ENCODE results near the gene C1orf174.

C1orf174 gene

GRCh38 chr1:3940081-3940753 is 40.1 kb upstream of the C1orf174 start:
- no peak overlapping the region for H3K4me3 ChIP-seq (ENCODE audit: low read depth, low read length)
- H3K27me3 ChIP-seq (ENCODE audit: control insufficient read depth, insufficient read depth, low read length) = peaks cover 11% of the 10 kb centered on the region; the same call in 1 of the 2 replicates
- H3K4me1 ChIP-seq (ENCODE audit: control insufficient read depth, insufficient read depth, low read length) = no peaks in the 10 kb centered on the region
- no peak overlapping the region for H3K9ac ChIP-seq (ENCODE audit: low read length)
- H3K9me3 ChIP-seq (ENCODE audit: control insufficient read depth, insufficient read depth, low read depth, low read length) = peaks cover 12% of the 10 kb centered on the region; the same call in 1 of the 2 replicates
- H3K36me3 ChIP-seq (ENCODE audit: control insufficient read depth, insufficient read depth, low read length) = no peaks in the 10 kb centered on the region
- no peak overlapping the region for H3K27ac ChIP-seq (ENCODE audit: low read depth, low read length)

GRCh38 chr1:3939242-3940080 is 39.4 kb upstream of the C1orf174 start:
- Histone ChIP-seq H3K36me3 (ENCODE audit: control insufficient read depth, insufficient read depth, low read length) (no peaks in the 10 kb centered on the region), H3K27ac (ENCODE audit: low read depth, low read length) (no peak overlapping the region), H3K4me3 (ENCODE audit: low read depth, low read length) (no peak overlapping the region), H3K9ac (ENCODE audit: low read length) (no peak overlapping the region), H3K9me3 (ENCODE audit: control insufficient read depth, insufficient read depth, low read depth, low read length) (peaks cover 12% of the 10 kb centered on the region; the same call in 1 of the 2 replicates), H3K27me3 (ENCODE audit: control insufficient read depth, insufficient read depth, low read length) (peaks cover 8% of the 10 kb centered on the region; the same call in 1 of the 2 replicates), H3K4me1 (ENCODE audit: control insufficient read depth, insufficient read depth, low read length) (no peaks in the 10 kb centered on the region)

GRCh38 chr1:3932156-3932919 is 32.3 kb upstream of the C1orf174 start:
- Histone ChIP-seq H3K36me3 (ENCODE audit: control insufficient read depth, insufficient read depth, low read length) (no peaks in the 10 kb centered on the region), H3K27me3 (ENCODE audit: control insufficient read depth, insufficient read depth, low read length) (no peaks in the 10 kb centered on the region), H3K4me3 (ENCODE audit: low read depth, low read length) (no peak overlapping the region), H3K4me1 (ENCODE audit: control insufficient read depth, insufficient read depth, low read length) (no peaks in the 10 kb centered on the region), H3K9ac (ENCODE audit: low read length) (no peak overlapping the region), H3K27ac (ENCODE audit: low read depth, low read length) (no peak overlapping the region), H3K9me3 (ENCODE audit: control insufficient read depth, insufficient read depth, low read depth, low read length) (peaks cover 10% of the 10 kb centered on the region)

GRCh38 chr1:3931007-3931912 is 31.2 kb upstream of the C1orf174 start:
- H3K27me3 ChIP-seq (ENCODE audit: control insufficient read depth, insufficient read depth, low read length) = no peaks in the 10 kb centered on the region
- peaks cover 5% of the 10 kb centered on the region for H3K9me3 ChIP-seq (ENCODE audit: control insufficient read depth, insufficient read depth, low read depth, low read length)
- H3K9ac ChIP-seq (ENCODE audit: low read length) = no peak overlapping the region
- no peaks in the 10 kb centered on the region for H3K4me1 ChIP-seq (ENCODE audit: control insufficient read depth, insufficient read depth, low read length)
- H3K27ac ChIP-seq (ENCODE audit: low read depth, low read length) = no peak overlapping the region
- no peaks in the 10 kb centered on the region for H3K36me3 ChIP-seq (ENCODE audit: control insufficient read depth, insufficient read depth, low read length)
- no peak overlapping the region for H3K4me3 ChIP-seq (ENCODE audit: low read depth, low read length)

- H3K4me1 ChIP-seq (ENCODE audit: control insufficient read depth, insufficient read depth, low read length) = no peaks in the 10 kb centered on the region
- H3K4me3 ChIP-seq (ENCODE audit: low read depth, low read length) = no peak overlapping the region
- H3K27ac ChIP-seq (ENCODE audit: low read depth, low read length) = no peak overlapping the region
- no peaks in the 10 kb centered on the region for H3K27me3 ChIP-seq (ENCODE audit: control insufficient read depth, insufficient read depth, low read length)
- H3K36me3 ChIP-seq (ENCODE audit: control insufficient read depth, insufficient read depth, low read length) = no peaks in the 10 kb centered on the region
- peaks cover 2% of the 10 kb centered on the region for H3K9me3 ChIP-seq (ENCODE audit: control insufficient read depth, insufficient read depth, low read depth, low read length)
- H3K9ac ChIP-seq (ENCODE audit: low read length) = no peak overlapping the region
These were observed 30.4 kb upstream of the C1orf174 start for GRCh38 chr1:3930301-3931006.

- Histone ChIP-seq H3K36me3 (ENCODE audit: control insufficient read depth, insufficient read depth, low read length) (no peaks in the 10 kb centered on the region), H3K9ac (ENCODE audit: low read length) (no peak overlapping the region), H3K27me3 (ENCODE audit: control insufficient read depth, insufficient read depth, low read length) (no peaks in the 10 kb centered on the region), H3K9me3 (ENCODE audit: control insufficient read depth, insufficient read depth, low read depth, low read length) (no peaks in the 10 kb centered on the region; the same call in 1 of the 2 replicates), H3K4me1 (ENCODE audit: control insufficient read depth, insufficient read depth, low read length) (no peaks in the 10 kb centered on the region; the same call in 1 of the 2 replicates), H3K4me3 (ENCODE audit: low read depth, low read length) (no peak overlapping the region), H3K27ac (ENCODE audit: low read depth, low read length) (no peak overlapping the region)
These were observed 29.1 kb upstream of the C1orf174 start for GRCh38 chr1:3929126-3929525.

GRCh38 chr1:3928586-3928985 is 28.5 kb upstream of the C1orf174 start:
- Histone ChIP-seq H3K4me3 (ENCODE audit: low read depth, low read length) (no peak overlapping the region), H3K9me3 (ENCODE audit: control insufficient read depth, insufficient read depth, low read depth, low read length) (no peaks in the 10 kb centered on the region; the same call in 1 of the 2 replicates), H3K27me3 (ENCODE audit: control insufficient read depth, insufficient read depth, low read length) (no peaks in the 10 kb centered on the region), H3K27ac (ENCODE audit: low read depth, low read length) (no peak overlapping the region), H3K9ac (ENCODE audit: low read length) (no peak overlapping the region), H3K36me3 (ENCODE audit: control insufficient read depth, insufficient read depth, low read length) (no peaks in the 10 kb centered on the region), H3K4me1 (ENCODE audit: control insufficient read depth, insufficient read depth, low read length) (no peaks in the 10 kb centered on the region; the same call in 1 of the 2 replicates)

GRCh38 chr1:3926956-3927355 is 26.9 kb upstream of the C1orf174 start:
- H3K4me3 ChIP-seq (ENCODE audit: low read depth, low read length) = no peak overlapping the region
- no peaks in the 10 kb centered on the region; the same call in 1 of the 2 replicates for H3K9me3 ChIP-seq (ENCODE audit: control insufficient read depth, insufficient read depth, low read depth, low read length)
- H3K9ac ChIP-seq (ENCODE audit: low read length) = no peak overlapping the region
- no peak overlapping the region for H3K27ac ChIP-seq (ENCODE audit: low read depth, low read length)
- H3K4me1 ChIP-seq (ENCODE audit: control insufficient read depth, insufficient read depth, low read length) = no peaks in the 10 kb centered on the region; the same call in 1 of the 2 replicates
- no peaks in the 10 kb centered on the region for H3K36me3 ChIP-seq (ENCODE audit: control insufficient read depth, insufficient read depth, low read length)
- no peaks in the 10 kb centered on the region for H3K27me3 ChIP-seq (ENCODE audit: control insufficient read depth, insufficient read depth, low read length)

- Histone ChIP-seq H3K36me3 (ENCODE audit: control insufficient read depth, insufficient read depth, low read length) (no peaks in the 10 kb centered on the region), H3K9ac (ENCODE audit: low read length) (no peak overlapping the region), H3K4me1 (ENCODE audit: control insufficient read depth, insufficient read depth, low read length) (no peaks in the 10 kb centered on the region; the same call in 1 of the 2 replicates), H3K9me3 (ENCODE audit: control insufficient read depth, insufficient read depth, low read depth, low read length) (no peaks in the 10 kb centered on the region; the same call in 1 of the 2 replicates), H3K27ac (ENCODE audit: low read depth, low read length) (no peak overlapping the region), H3K27me3 (ENCODE audit: control insufficient read depth, insufficient read depth, low read length) (no peaks in the 10 kb centered on the region), H3K4me3 (ENCODE audit: low read depth, low read length) (no peak overlapping the region)
These were observed 25.7 kb upstream of the C1orf174 start for GRCh38 chr1:3925762-3926161.
